ENCODE data around the gene LRRC10B.

Gene LRRC10B

DNA sequence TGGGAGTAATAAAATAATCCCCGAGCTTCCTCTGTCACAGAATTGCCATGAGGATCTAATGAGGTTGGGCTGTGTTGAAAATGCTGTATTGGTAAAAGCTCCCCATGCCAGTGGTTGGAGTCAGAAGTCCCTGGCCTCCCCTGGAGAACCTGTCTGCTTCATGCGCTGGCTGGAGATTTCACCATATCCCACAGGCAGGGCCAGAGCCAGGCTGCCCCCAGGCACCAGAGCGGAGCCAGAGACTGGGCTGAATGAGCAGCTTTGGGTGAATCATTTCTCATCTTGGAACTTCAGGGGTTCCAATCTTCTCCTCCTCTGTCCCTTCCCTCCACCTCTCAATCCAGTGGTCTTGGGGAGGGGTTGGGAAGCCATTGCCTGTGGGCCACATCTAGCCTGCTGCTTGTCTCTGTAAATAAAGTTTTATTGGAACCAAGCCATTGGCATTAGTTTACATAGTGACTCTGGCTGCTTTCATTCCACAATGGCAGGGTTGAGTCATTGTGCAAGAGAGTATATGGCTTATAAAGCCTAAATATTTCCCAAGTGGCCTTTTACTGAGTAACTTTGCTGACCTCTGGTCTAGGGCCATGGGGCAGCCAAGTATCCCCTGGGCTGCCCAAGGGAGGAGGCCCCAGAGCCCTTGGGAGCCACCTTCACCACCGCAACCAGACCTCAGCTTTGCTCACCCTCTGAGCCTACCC is 35.2 kb downstream of the LRRC10B start:
- in situ Hi-C loops (cut with MboI; ENCODE audit: low sequenced_read_pairs, unreplicated experiment) = no loop called here
- DNase-seq (ENCODE audit: low spot score) = no peak
- TF ChIP-seq, protein P1, sequence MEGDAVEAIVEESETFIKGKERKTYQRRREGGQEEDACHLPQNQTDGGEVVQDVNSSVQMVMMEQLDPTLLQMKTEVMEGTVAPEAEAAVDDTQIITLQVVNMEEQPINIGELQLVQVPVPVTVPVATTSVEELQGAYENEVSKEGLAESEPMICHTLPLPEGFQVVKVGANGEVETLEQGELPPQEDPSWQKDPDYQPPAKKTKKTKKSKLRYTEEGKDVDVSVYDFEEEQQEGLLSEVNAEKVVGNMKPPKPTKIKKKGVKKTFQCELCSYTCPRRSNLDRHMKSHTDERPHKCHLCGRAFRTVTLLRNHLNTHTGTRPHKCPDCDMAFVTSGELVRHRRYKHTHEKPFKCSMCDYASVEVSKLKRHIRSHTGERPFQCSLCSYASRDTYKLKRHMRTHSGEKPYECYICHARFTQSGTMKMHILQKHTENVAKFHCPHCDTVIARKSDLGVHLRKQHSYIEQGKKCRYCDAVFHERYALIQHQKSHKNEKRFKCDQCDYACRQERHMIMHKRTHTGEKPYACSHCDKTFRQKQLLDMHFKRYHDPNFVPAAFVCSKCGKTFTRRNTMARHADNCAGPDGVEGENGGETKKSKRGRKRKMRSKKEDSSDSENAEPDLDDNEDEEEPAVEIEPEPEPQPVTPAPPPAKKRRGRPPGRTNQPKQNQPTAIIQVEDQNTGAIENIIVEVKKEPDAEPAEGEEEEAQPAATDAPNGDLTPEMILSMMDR (IDR thresholded peaks at IDR 0.05; ENCODE audit: borderline replicate concordance, control extremely low read depth, extremely low read depth, insufficient read depth, missing control alignments) = no peak

DNA sequence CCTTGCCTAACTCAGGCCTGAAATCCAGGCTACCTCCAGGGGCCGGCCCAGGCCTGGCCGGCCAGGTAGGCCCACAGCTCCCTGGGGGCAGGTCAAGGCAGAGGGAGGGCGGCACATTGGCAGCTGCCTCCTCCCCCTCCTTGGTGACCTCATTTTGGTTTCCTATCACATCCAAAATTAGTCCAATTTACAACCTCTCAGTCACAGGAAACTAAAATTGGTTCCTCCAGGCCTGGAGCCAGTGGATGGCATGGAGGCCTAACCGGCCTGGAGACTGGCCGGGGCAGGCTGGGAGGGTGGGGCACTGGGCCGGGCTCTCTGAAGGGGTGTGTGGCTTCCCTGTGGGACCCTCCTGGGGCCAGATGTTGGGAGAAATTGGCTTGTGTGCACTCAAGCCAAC is 35.9 kb downstream of the LRRC10B start:
- no peak for DNase-seq (ENCODE audit: low spot score)
- TF ChIP-seq, protein P1 (IDR thresholded peaks at IDR 0.05; ENCODE audit: borderline replicate concordance, control extremely low read depth, extremely low read depth, insufficient read depth, missing control alignments) = no peak
- in situ Hi-C loops (cut with MboI; ENCODE audit: low sequenced_read_pairs, unreplicated experiment) = no loop called here

DNA sequence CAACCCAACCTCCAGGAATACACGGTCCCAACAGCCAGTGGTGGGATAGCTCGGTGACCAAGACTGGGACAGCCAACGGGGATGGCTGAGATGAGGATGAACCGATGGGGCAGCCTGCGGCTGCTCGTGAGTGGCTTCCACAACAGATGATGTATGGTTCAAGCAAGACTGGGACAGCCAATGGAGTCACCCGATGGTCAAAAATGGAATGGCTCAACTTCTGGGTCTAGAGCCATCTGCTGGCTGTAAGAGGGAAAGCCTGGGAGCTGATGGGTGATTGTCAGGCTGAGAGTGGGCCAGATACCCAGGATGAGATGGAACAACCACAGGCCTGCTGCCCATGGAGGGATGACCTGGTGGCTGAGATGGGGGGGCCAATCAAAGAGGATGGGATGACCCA is 36.8 kb downstream of the LRRC10B start:
- in situ Hi-C loops (cut with MboI; ENCODE audit: low sequenced_read_pairs, unreplicated experiment) = no loop called here
- TF ChIP-seq, protein P1 (IDR thresholded peaks at IDR 0.05; ENCODE audit: borderline replicate concordance, control extremely low read depth, extremely low read depth, insufficient read depth, missing control alignments) = peak; percentile 29
- DNase-seq (ENCODE audit: low spot score) = peak; percentile 71

GRCh38 chr11:61545921-61546320 is 37.4 kb downstream of the LRRC10B start:
- in situ Hi-C loops (cut with MboI; ENCODE audit: low sequenced_read_pairs, unreplicated experiment) = no loop called here
- TF ChIP-seq, protein P1 (IDR thresholded peaks at IDR 0.05; ENCODE audit: borderline replicate concordance, control extremely low read depth, extremely low read depth, insufficient read depth, missing control alignments) = no peak
- DNase-seq (ENCODE audit: low spot score) = no peak

- TF ChIP-seq, protein P1 (IDR thresholded peaks at IDR 0.05; ENCODE audit: borderline replicate concordance, control extremely low read depth, extremely low read depth, insufficient read depth, missing control alignments) = no peak
- in situ Hi-C loops (cut with MboI; ENCODE audit: low sequenced_read_pairs, unreplicated experiment) = no loop called here
- no peak for DNase-seq (ENCODE audit: low spot score)
Observed at GRCh38 chr11:61546663-61547062, 38.1 kb downstream of the LRRC10B start.

GRCh38 chr11:61547246-61547645 is 38.7 kb downstream of the LRRC10B start:
- TF ChIP-seq, protein P1 (IDR thresholded peaks at IDR 0.05; ENCODE audit: borderline replicate concordance, control extremely low read depth, extremely low read depth, insufficient read depth, missing control alignments) = no peak
- in situ Hi-C loops (cut with MboI; ENCODE audit: low sequenced_read_pairs, unreplicated experiment) = no loop called here
- DNase-seq (ENCODE audit: low spot score) = no peak
